IPS DF 4.7 (cell line): ENCODE measurements around the gene TYK2.
"Not testable (repeated sequence)": the region's sequence is repeated elsewhere in the genome, so short reads cannot be mapped to it uniquely, and the experiment has no call there.

ENCODE experiments used
- DNase-seq: peaks from one replicate; pipeline ENCODE4 v3.0.0-alpha.2; 2013; ENCODE audit warnings: low spot score; ENCODE audit errors: extremely low read depth

TYK2 gene

GRCh38 chr19:10380313-10381102 lies at the start of gene TYK2:
Gene TYK2 (minus strand): TSS chr19:10380572. CDS start chr19:10378406, 2,166 bp downstream.
- DNase-seq = no peak

- DNase-seq = no peak
Measured at GRCh38 chr19:10428996-10429381, 48.6 kb upstream of the TYK2 start.

GRCh38 chr19:10427169-10427568 lies 46.8 kb upstream of the TYK2 start:
- no peak for DNase-seq

GRCh38 chr19:10424011-10424637 lies 43.8 kb upstream of the TYK2 start:
- DNase-seq = no peak

GRCh38 chr19:10422846-10423245 lies 42.5 kb upstream of the TYK2 start:
- no peak for DNase-seq

- DNase-seq = no peak
Measured at GRCh38 chr19:10422046-10422461, 41.7 kb upstream of the TYK2 start.

- no peak for DNase-seq
Measured at GRCh38 chr19:10421240-10422045, 41.1 kb upstream of the TYK2 start.

- no peak for DNase-seq
Measured at GRCh38 chr19:10420444-10421239, 40.3 kb upstream of the TYK2 start, which contains the start of gene PDE4A. Gene PDE4A (plus strand): TSS chr19:10420538. CDS start chr19:10420765, 227 bp downstream.

- DNase-seq = no peak
Measured at GRCh38 chr19:10419646-10420443, 39.5 kb upstream of the TYK2 start.

- DNase-seq = no peak
Measured at GRCh38 chr19:10419200-10419645, 38.9 kb upstream of the TYK2 start.

GRCh38 chr19:10418485-10419199 lies 38.3 kb upstream of the TYK2 start:
- no peak for DNase-seq

- DNase-seq = no peak
Measured at GRCh38 chr19:10418235-10418484, 37.8 kb upstream of the TYK2 start.

- no peak for DNase-seq
Measured at GRCh38 chr19:10417541-10418234, 37.3 kb upstream of the TYK2 start.

GRCh38 chr19:10416380-10417257 lies 36.2 kb upstream of the TYK2 start:
- no peak for DNase-seq

GRCh38 chr19:10416083-10416379 lies 35.7 kb upstream of the TYK2 start:
- no peak for DNase-seq

- DNase-seq = no peak
Measured at GRCh38 chr19:10412257-10412977, 32.0 kb upstream of the TYK2 start.

- DNase-seq = not testable (repeated sequence)
Measured at GRCh38 chr19:10411224-10411623, 30.9 kb upstream of the TYK2 start.
